IMR-90 (cell line): ENCODE results near the gene WBP1. TPM values are rescaled to one million over a fixed set of nuclear protein-coding genes. Genes with fewer than 3 reads are reported as not detected.

Source experiments
- ATAC-seq: fragments of 200-7000 bp; cut with Tn5 transposase; 2 replicates; pipeline ENCODE4 v1.9.1; 2020; ENCODE audit warnings: low read depth, mild to moderate bottlenecking, moderate library complexity
- BruUV-seq: library from RNA; stranded (reverse); fragments of 400-500 nt; replicated peaks from 2 replicates; lab custom pipeline; 2021; lab: Mats Ljungman, UMichigan
- CTCF ChIA-PET: fragments of 300-600 bp; formaldehyde crosslinking; extraction: SDS; loops from one replicate; lab custom pipeline; 2021; ENCODE audit warnings: antibody characterized with exemption; lab: Yijun Ruan, JAX
- POLR2A ChIA-PET: fragments of 300-600 bp; sonication (Branson Sonifier 250); formaldehyde crosslinking; loops from one replicate; lab custom pipeline; 2022; ENCODE audit warnings: antibody characterized with exemption; ENCODE audit not compliant: unreplicated experiment; lab: Charles Lee
- DNase-seq: peaks from one replicate; pipeline ENCODE4 v3.0.0; 2013
- H2AFZ ChIP-seq: replicated peaks from 2 replicates; pipeline ENCODE3; 2013; ENCODE audit warnings: low read length, mild to moderate bottlenecking; ENCODE audit not compliant: poor library complexity
- H2AK5ac ChIP-seq: 2 replicates; pipeline ENCODE4 v1.6.1; 2013; ENCODE audit warnings: low read depth, low read length, inconsistent platforms
- H2AK9ac ChIP-seq: replicated peaks from 2 replicates; pipeline ENCODE3; 2013; ENCODE audit warnings: mild to moderate bottlenecking, low read depth, low read length, moderate library complexity; ENCODE audit not compliant: poor library complexity
- H2BK120ac ChIP-seq: 2 replicates; pipeline ENCODE4 v1.6.1; 2013; ENCODE audit warnings: low read depth, low read length, inconsistent platforms
- H2BK15ac ChIP-seq: 3 replicates; pipeline ENCODE4 v1.6.1; 2013; ENCODE audit warnings: low read depth, low read length, inconsistent platforms
- H2BK20ac ChIP-seq: 2 replicates; pipeline ENCODE4 v1.6.1; 2013; ENCODE audit warnings: low read depth, mild to moderate bottlenecking, inconsistent platforms, low read length, moderate library complexity
- H2BK5ac ChIP-seq: 2 replicates; pipeline ENCODE4 v1.6.1; 2013; ENCODE audit warnings: mild to moderate bottlenecking, low read depth, low read length, inconsistent platforms; ENCODE audit not compliant: poor library complexity, severe bottlenecking
- H3K14ac ChIP-seq: replicated peaks from 2 replicates; pipeline ENCODE4 v1.6.1; 2013; ENCODE audit warnings: low read depth, low read length, inconsistent platforms
- H3K18ac ChIP-seq: 2 replicates; pipeline ENCODE4 v1.6.1; 2013; ENCODE audit warnings: low read depth, low read length, control low read depth
- H3K23ac ChIP-seq: 2 replicates; pipeline ENCODE4 v1.6.1; 2013; ENCODE audit warnings: low read depth, low read length, inconsistent platforms
- H3K27ac ChIP-seq: 2 replicates; pipeline ENCODE4 v1.5.1; 2013; ENCODE audit warnings: mild to moderate bottlenecking, control low read depth, low read length; ENCODE audit not compliant: insufficient read depth
- H3K27me3 ChIP-seq: 2 replicates; pipeline ENCODE4 v1.6.1; 2013; ENCODE audit warnings: low read length; ENCODE audit not compliant: control insufficient read depth, insufficient read depth
- H3K36me3 ChIP-seq: 2 replicates; pipeline ENCODE4 v1.6.1; 2013; ENCODE audit warnings: low read length, mixed read lengths; ENCODE audit not compliant: control insufficient read depth, insufficient read depth
- H3K4ac ChIP-seq: 2 replicates; pipeline ENCODE4 v1.6.1; 2013; ENCODE audit warnings: low read depth, low read length, inconsistent platforms
- H3K4me1 ChIP-seq: 2 replicates; pipeline ENCODE4 v1.6.1; 2013; ENCODE audit warnings: low read length, mixed read lengths; ENCODE audit not compliant: control insufficient read depth, insufficient read depth
- H3K4me2 ChIP-seq: 2 replicates; pipeline ENCODE4 v1.6.1; 2013; ENCODE audit warnings: low read depth, mild to moderate bottlenecking, control low read depth, low read length, moderate library complexity
- H3K4me3 ChIP-seq: 2 replicates; pipeline ENCODE4 v1.5.1; 2013; ENCODE audit warnings: low read depth, mild to moderate bottlenecking, control low read depth, low read length, moderate library complexity; ENCODE audit not compliant: insufficient read depth
- H3K56ac ChIP-seq: 2 replicates; pipeline ENCODE4 v1.6.1; 2013; ENCODE audit warnings: low read length, inconsistent platforms; ENCODE audit not compliant: insufficient read depth; ENCODE audit errors: extremely low read depth
- H3K79me1 ChIP-seq, 2 experiments: 2 replicates each; pipeline ENCODE4 v1.6.1; 2013; ENCODE audit warnings: low read length in 2 of 2, inconsistent platforms in 1 of 2, low read depth in 1 of 2
- H3K9ac ChIP-seq: 2 replicates; pipeline ENCODE4 v1.6.1; 2013; ENCODE audit warnings: low read depth, low read length, control low read depth
- H3K9me1 ChIP-seq: 2 replicates; pipeline ENCODE4 v1.6.1; 2013; ENCODE audit warnings: low read length, inconsistent platforms; ENCODE audit not compliant: insufficient read depth
- H3K9me3 ChIP-seq: 2 replicates; pipeline ENCODE4 v1.6.1; 2013; ENCODE audit warnings: low read length; ENCODE audit not compliant: control insufficient read depth, insufficient read depth
- H4K20me1 ChIP-seq: 2 replicates; pipeline ENCODE4 v1.6.1; 2013; ENCODE audit warnings: low read length, inconsistent platforms; ENCODE audit not compliant: insufficient read depth
- H4K5ac ChIP-seq: 2 replicates; pipeline ENCODE4 v1.6.1; 2013; ENCODE audit warnings: mild to moderate bottlenecking, low read depth, low read length, control low read depth
- H4K8ac ChIP-seq, 2 experiments: 2 replicates each; pipeline ENCODE4 v1.6.1; 2013; ENCODE audit warnings: low read depth in 2 of 2, low read length in 2 of 2, control low read depth in 1 of 2, inconsistent platforms in 1 of 2
- H4K91ac ChIP-seq: 2 replicates; pipeline ENCODE4 v1.6.1; 2013; ENCODE audit warnings: low read depth, low read length, inconsistent platforms; ENCODE audit not compliant: insufficient read depth
- CEBPB ChIP-seq: IDR thresholded peaks from 2 replicates; pipeline ENCODE4 v1.6.1; 2012; ENCODE audit warnings: low read depth, low read length, improper control_type of control experiment
- CHD1 ChIP-seq: IDR thresholded peaks from 2 replicates; pipeline ENCODE4 v1.6.1; 2012; ENCODE audit warnings: low read depth, low read length, improper control_type of control experiment
- MAZ ChIP-seq: IDR thresholded peaks from 2 replicates; pipeline ENCODE4 v1.6.1; 2012; ENCODE audit warnings: low read depth, mild to moderate bottlenecking, low read length, improper control_type of control experiment, moderate library complexity, borderline replicate concordance
- MXI1 ChIP-seq: IDR thresholded peaks from 2 replicates; pipeline ENCODE4 v1.6.1; 2012; ENCODE audit warnings: low read depth, mild to moderate bottlenecking, low read length, moderate library complexity, borderline replicate concordance
- RFX5 ChIP-seq: IDR thresholded peaks from 2 replicates; pipeline ENCODE4 v1.8.0; 2012; ENCODE audit warnings: low read depth, mild to moderate bottlenecking, low read length, moderate library complexity
- SMC3 ChIP-seq: fragments of 150-350 bp; IDR thresholded peaks from 2 replicates; pipeline ENCODE4 v1.6.1; 2016; ENCODE audit warnings: low read depth, mild to moderate bottlenecking, antibody characterized with exemption, low read length, moderate library complexity
- WGBS, 2 experiments: methylation state at CpG; one replicate each; pipeline versions ENCODE4 v1.1.5 to v1.1.7; 2013; ENCODE audit warnings: missing lambda C conversion rate in 2 of 2; ENCODE audit not compliant: insufficient read length in 1 of 2; ENCODE audit errors: extremely low coverage in 2 of 2; 5-methylcytosine and 5-hydroxymethylcytosine counted together
- dilution Hi-C: fragments of 300-500 bp; cut with HindIII; formaldehyde crosslinking; loops from one replicate; pipeline ENCODE4 v1.14.3; 2018; ENCODE audit warnings: low sequenced_read_pairs; ENCODE audit not compliant: unreplicated experiment
- in situ Hi-C: fragments of 300-500 bp; cut with MboI; formaldehyde crosslinking; loops from 3 replicates; pipeline ENCODE4 v1.14.3; 2019; ENCODE audit warnings: low sequenced_read_pairs, inconsistent platforms, mixed read lengths
- intact Hi-C: fragments of 100-400 bp; cut with micrococcal nuclease; formaldehyde crosslinking; loops from 2 replicates; pipeline ENCODE4 v1.10.0; 2022
- polyA plus RNA-seq, 3 experiments: library from polyadenylated mRNA; depleted of rRNA; stranded (reverse); fragments of >200 nt; gene quantifications; 2 replicates each; pipeline ENCODE4 v1.2.3, GENCODE V29; 2012; ENCODE audit warnings: low replicate concordance in 1 of 3
- total RNA-seq: library from RNA; depleted of rRNA; stranded (reverse); fragments of >200 nt; gene quantifications from 2 replicates; pipeline ENCODE4 v1.2.3, GENCODE V29; 2012
- TF ChIP-seq, protein P1 (sequence below): fragments of 150-350 bp; IDR thresholded peaks from 2 replicates; pipeline ENCODE4 v1.6.1; 2017; ENCODE audit warnings: mild to moderate bottlenecking, antibody characterized with exemption, low read length, low read depth
- TF ChIP-seq, protein P2 (sequence below): conservative IDR thresholded peaks from 2 replicates; pipeline ENCODE4 v1.5.1; 2012; ENCODE audit warnings: mild to moderate bottlenecking, low read depth, low read length, improper control_type of control experiment
- TF ChIP-seq, protein P3 (sequence below): fragments of 150-350 bp; IDR thresholded peaks from 2 replicates; pipeline ENCODE4 v1.6.1; 2016; ENCODE audit warnings: low read depth, mild to moderate bottlenecking, low read length, moderate library complexity, borderline replicate concordance

WBP1 gene
- total and polyA plus RNA-seq, 2 of the 4 experiments (the other 2 are of a cell fraction), result 22.9 to 78.5 TPM

DNA sequence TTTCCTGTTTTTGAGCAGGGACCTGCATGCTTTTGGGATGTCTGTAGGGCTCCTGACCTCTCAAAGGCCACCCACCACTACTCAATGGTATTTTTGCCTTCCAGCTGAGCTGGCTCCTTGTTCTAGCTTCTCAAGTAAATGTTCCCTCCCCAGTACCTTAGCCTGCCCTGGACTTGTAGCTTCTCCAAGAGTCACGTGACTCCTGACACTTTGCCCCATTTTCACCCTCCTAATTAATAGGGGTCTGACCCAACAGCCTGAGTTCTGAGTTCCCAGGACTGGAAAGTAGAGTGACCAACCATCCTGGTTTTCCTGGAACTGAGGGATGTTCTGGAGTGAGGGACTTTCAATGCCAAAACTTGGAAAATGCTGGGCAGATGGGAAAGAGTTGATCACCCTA is 37.2 kb downstream of the WBP1 start:
- no peak overlapping the region for H2BK15ac ChIP-seq
- dilution Hi-C loops, result no loop called here
- H4K20me1 ChIP-seq, result no peaks in the 10 kb centered on the region
- H3K36me3 ChIP-seq, result peaks cover 35% of the 10 kb centered on the region
- H3K56ac ChIP-seq, result no peak overlapping the region
- no peak overlapping the region for H3K4me3 ChIP-seq
- in situ Hi-C loops, result loop anchor here (25.0 kb wide), 1 partner anchor 367 kb away; no protein-coding TSS in a partner anchor
- H3K4me2 ChIP-seq, result no peak overlapping the region
- no TSS peak for BruUV-seq
- H2BK120ac ChIP-seq, result no peak overlapping the region
- no peak overlapping the region for H2AK5ac ChIP-seq
- no peak overlapping the region for H4K5ac ChIP-seq
- H3K18ac ChIP-seq, result no peak overlapping the region
- H3K9ac ChIP-seq, result no peak overlapping the region
- intact Hi-C loops, result no loop called here
- H3K9me3 ChIP-seq, result no peaks in the 10 kb centered on the region
- ChIA-PET POLR2A (no interaction called here), CTCF (no interaction called here)
- no peaks in the 10 kb centered on the region for H3K9me1 ChIP-seq
- no peak for DNase-seq
- no peak overlapping the region for H3K14ac ChIP-seq
- no peak overlapping the region for H3K23ac ChIP-seq
- no CpG with 5 or more reads among the region's 1 CpG for WGBS, 2 experiments
- no peak overlapping the region for H3K27ac ChIP-seq
- TF ChIP-seq, protein P1, sequence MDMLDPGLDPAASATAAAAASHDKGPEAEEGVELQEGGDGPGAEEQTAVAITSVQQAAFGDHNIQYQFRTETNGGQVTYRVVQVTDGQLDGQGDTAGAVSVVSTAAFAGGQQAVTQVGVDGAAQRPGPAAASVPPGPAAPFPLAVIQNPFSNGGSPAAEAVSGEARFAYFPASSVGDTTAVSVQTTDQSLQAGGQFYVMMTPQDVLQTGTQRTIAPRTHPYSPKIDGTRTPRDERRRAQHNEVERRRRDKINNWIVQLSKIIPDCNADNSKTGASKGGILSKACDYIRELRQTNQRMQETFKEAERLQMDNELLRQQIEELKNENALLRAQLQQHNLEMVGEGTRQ, result no peak
- TF ChIP-seq RFX5, result no peak
- TF ChIP-seq CEBPB, result no peak
- no peak for TF ChIP-seq MXI1
- no peak for TF ChIP-seq SMC3
- TF ChIP-seq, protein P2, sequence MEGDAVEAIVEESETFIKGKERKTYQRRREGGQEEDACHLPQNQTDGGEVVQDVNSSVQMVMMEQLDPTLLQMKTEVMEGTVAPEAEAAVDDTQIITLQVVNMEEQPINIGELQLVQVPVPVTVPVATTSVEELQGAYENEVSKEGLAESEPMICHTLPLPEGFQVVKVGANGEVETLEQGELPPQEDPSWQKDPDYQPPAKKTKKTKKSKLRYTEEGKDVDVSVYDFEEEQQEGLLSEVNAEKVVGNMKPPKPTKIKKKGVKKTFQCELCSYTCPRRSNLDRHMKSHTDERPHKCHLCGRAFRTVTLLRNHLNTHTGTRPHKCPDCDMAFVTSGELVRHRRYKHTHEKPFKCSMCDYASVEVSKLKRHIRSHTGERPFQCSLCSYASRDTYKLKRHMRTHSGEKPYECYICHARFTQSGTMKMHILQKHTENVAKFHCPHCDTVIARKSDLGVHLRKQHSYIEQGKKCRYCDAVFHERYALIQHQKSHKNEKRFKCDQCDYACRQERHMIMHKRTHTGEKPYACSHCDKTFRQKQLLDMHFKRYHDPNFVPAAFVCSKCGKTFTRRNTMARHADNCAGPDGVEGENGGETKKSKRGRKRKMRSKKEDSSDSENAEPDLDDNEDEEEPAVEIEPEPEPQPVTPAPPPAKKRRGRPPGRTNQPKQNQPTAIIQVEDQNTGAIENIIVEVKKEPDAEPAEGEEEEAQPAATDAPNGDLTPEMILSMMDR, result no peak
- TF ChIP-seq CHD1, result no peak
- TF ChIP-seq MAZ, result no peak
- TF ChIP-seq, protein P3, sequence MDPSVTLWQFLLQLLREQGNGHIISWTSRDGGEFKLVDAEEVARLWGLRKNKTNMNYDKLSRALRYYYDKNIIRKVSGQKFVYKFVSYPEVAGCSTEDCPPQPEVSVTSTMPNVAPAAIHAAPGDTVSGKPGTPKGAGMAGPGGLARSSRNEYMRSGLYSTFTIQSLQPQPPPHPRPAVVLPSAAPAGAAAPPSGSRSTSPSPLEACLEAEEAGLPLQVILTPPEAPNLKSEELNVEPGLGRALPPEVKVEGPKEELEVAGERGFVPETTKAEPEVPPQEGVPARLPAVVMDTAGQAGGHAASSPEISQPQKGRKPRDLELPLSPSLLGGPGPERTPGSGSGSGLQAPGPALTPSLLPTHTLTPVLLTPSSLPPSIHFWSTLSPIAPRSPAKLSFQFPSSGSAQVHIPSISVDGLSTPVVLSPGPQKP, result no peak
- H4K91ac ChIP-seq, result no peak overlapping the region
- H3K79me1 ChIP-seq, result peaks cover 0 to 11% of the 10 kb centered on the region in 2 experiments; a peak in 1 of 4 replicates
- H2AK9ac ChIP-seq, result no peak overlapping the region
- no peak for ATAC-seq
- H2BK20ac ChIP-seq, result no peak overlapping the region
- H3K27me3 ChIP-seq, result peaks cover 31% of the 10 kb centered on the region
- H3K4me1 ChIP-seq, result peaks cover 7% of the 10 kb centered on the region; the same call in 1 of the 2 replicates
- no peak overlapping the region for H3K4ac ChIP-seq
- H2AFZ ChIP-seq, result no peak overlapping the region
- H4K8ac ChIP-seq, result no peak overlapping the region
- H2BK5ac ChIP-seq, result no peak overlapping the region
